CD4-positive, alpha-beta T cell treated with Interleukin-4 for 1 hour (primary cell): ENCODE data around the gene KRT3.

ENCODE experiments used
- DNase-seq, 2 donors: peaks; one replicate each; pipeline ENCODE4 v3.0.0-alpha.2; 2020 to 2022

The KRT3 gene

GRCh38 chr12:52813203-52813819 is 17.4 kb upstream of the KRT3 start:
- DNase-seq, result no peak

- DNase-seq, result no peak
These were observed 16.8 kb upstream of the KRT3 start for GRCh38 chr12:52812749-52813148.

GRCh38 chr12:52812073-52812400 is 16.1 kb upstream of the KRT3 start:
- DNase-seq, result no peak

- DNase-seq, result no peak
These were observed 15.5 kb upstream of the KRT3 start for GRCh38 chr12:52811191-52812072.

DNA sequence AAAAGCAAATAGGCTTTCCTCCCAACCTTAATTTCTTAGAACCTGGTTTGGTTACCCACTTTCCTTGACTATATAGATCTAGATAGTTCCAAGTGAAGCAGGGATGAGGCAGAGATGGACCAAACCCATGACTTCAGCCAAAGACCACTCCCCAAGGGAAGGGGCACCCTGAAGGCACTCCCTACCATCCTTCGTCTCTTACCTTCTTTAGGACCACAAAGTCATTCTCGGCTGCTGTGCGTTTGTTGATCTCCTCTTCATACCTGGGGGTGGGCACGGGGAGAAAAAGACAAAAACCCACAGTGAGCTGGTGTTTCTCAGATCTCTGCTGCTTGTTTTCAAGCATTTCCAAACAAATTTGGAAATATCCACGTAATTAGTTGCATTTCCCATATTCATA is 14.6 kb upstream of the KRT3 start:
- DNase-seq, result no peak

GRCh38 chr12:52809166-52809565 is 13.2 kb upstream of the KRT3 start:
- no peak for DNase-seq

DNA sequence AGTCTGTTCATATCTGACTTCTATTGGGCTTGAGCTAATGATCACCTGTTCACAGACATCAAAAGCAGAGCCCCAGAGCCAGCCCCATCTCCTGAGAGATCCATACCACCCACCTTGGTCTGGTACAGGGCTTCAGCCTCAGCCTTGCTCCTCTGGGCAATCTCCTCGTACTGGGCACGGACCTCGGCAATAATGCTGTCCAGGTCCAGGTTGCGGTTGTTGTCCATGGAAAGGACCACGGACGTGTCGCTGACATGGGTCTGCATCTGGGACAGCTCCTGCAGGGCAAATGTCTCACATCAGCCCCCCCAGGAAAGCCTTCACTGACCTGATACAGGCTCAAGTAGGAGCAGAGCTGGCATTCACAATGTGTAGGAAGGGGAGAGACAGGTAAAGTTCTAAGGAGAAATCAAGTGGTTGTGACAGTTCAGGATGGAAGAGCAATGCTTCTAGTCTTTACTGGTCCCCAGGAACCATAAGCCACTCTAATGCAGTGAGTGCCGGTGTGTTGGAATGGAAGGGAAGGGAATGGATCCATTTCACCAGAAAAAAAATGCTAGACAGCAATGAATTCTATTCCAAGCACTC is 12.8 kb upstream of the KRT3 start:
- DNase-seq, result no peak

DNA sequence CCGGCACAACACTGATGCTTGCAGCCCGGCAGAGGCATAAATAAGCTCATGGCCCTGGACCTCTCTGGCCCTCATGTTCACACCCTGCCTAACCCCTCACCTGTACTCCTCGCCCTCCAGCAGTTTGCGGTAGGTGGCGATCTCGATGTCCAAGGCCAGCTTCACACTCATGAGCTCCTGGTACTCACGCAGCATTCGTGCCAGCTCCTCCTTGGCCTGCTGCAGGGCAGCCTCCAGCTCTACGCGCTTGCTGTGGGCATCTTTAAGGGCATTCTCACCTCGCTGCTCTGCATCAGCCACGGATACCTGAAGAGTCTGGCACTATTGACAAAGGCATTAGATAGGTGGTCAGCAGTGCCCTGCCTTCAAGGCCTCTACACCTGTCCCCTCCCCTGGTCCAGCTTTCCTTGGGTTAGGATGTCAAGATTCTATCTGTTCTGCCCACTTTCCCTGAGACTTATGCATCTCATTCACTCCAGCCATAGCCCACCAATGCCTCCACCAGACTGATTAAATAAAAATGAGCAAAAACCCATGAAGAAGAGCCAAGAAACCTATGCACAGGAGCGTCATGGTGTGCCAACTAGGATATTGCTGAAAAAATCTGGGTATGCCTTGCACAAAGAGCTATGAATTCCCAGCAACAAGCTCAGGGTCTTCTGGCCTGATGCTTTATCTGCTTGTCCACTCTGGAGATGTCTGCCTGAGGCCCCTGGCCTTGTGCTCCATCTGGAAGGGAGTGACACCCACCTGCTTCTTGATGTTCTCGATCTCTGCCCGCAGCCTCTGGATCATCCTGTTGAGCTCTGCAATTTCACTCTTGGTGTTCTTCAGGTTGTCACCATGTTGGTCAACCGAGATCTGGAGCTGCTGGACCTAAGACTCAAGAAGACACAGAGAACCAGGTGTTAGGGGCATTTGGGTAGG is 11.9 kb upstream of the KRT3 start:
- no peak for DNase-seq

- DNase-seq, result no peak
These were observed 11.1 kb upstream of the KRT3 start for GRCh38 chr12:52806821-52807543.

GRCh38 chr12:52806169-52806811 is 10.4 kb upstream of the KRT3 start:
- DNase-seq, result no peak

DNA sequence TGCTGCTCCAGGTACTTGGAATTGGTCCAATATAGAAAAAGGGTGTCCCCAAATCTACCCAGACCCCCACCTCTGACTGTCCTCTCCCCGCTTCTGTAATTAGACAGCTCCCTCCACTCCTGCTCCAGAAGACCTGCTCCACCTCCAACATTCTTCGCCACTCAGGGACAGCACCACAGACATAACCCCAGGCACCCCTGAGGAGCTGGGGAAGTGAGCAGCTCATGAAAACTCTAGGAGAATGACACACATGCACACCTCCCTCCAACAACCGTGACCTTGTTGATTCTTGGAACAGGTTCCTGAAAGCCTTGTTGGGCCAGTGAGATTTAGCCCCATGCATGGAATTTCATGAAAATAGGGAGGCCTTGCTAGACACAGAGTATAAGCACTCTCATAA is 9.8 kb upstream of the KRT3 start:
- DNase-seq, result no peak

GRCh38 chr12:52805000-52805399 is 9.1 kb upstream of the KRT3 start:
- no peak for DNase-seq

GRCh38 chr12:52802442-52802841 is 6.5 kb upstream of the KRT3 start:
- DNase-seq, result no peak

DNA sequence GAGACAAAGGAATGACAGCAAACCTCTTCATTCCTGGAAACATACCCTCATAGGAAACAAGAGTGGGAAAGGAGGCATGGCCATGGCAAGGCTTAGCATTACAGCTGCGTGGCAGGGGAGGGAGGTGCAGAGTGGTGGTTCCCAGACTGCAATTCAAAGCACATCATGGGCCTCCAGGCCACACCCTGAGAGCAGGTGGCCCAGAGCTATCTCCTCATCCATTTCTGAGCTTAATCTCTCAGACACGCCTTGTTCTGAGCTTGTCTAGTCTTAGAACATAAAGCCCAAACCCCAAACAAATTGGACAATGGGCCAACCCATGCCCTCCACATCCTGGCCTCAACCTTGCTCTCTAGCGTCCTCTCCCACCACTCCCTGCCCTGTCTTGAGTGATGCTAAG is 5.9 kb upstream of the KRT3 start:
- DNase-seq, result no peak

DNA sequence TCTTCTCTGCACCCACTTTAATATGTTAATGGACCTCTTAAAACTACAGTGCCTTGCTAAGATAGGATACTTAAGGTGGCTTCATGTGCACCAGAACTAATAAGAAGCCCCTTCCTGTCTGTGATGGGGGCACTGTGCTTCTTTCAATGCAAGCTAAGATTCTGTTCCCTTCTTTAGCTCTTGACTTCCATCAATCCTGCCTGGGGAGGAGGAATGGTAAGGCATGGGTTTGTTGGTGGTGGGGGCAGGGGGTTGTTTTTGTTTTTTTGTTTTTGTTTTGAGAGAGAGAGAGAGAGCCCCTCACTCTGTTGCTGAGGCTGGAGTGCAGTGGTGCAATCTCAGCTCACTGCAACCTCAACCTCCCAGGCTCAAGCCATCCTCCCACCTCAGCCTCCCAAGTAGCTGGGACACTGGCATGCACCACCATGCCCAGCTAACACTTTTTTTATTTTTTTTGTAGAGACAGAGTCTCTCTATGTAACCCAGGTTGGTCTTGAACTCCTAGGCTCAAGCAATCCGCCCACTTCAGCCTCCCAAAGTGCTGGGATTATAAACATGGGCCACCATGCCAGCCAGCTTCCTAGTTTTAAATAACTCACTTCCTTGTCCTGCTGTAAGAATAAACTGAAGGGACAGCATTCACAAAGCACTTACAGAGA is 4.5 kb upstream of the KRT3 start:
- no peak for DNase-seq

- DNase-seq, result no peak
These were observed 3.7 kb upstream of the KRT3 start for GRCh38 chr12:52799505-52800211.

- no peak for DNase-seq
These were observed 3.0 kb upstream of the KRT3 start for GRCh38 chr12:52798671-52799504.

DNA sequence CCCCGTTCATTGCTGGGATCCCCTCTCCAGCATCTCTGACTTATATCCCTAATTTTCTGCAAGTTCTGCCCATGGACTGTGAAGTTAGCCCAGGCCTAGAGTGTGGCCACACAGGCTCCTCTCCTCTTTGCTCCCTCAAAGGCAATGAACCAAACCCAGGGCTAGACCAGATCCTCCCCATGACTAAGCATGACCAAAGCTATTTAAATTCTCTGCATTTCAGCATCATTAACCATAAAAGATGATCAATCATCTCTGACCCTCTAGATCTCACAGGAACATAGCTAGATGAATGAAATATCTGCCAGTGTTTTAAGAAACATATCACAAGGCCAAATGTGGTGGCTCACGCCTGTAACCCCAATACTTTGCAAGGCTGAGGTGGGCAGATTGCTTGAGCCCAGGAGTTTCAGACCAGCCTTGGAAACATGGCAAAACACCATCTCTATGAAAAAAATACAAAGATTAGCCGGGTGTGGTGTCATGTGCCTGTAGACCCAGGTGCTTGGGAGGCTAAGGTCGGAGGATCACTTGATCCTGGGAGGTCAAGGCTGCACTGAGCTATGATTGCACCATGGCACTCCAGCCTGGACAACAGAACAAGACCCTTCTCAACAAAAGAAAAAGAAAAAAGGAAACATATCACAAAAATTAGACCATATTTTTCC is 2.2 kb upstream of the KRT3 start:
- DNase-seq, result no peak

DNA sequence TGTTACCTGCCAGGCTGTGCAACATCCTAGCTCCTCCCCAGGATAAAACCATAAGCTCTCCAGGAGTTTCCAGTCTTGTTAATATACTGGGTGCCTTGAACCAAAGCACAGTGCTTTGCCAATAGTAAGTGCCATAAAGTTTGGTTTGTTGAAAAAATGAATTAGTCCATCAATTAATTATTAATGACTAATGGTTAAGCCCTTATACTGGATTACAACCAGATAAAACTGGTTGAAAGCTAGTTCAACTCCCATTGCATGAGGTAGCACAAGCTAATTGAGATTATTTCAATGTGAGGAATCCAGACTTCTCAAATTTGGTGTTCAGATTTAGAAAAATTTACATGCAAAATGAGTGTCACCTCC is 1.6 kb upstream of the KRT3 start:
- DNase-seq, result no peak
